ENCODE measurements around the gene SEC61G. TPM values are rescaled to one million over a fixed set of nuclear protein-coding genes. Genes with fewer than 3 reads are reported as not detected.

SEC61G gene
- total and polyA plus RNA-seq, 7 donors = 44.1 to 423 (median 67.8) TPM

DNA sequence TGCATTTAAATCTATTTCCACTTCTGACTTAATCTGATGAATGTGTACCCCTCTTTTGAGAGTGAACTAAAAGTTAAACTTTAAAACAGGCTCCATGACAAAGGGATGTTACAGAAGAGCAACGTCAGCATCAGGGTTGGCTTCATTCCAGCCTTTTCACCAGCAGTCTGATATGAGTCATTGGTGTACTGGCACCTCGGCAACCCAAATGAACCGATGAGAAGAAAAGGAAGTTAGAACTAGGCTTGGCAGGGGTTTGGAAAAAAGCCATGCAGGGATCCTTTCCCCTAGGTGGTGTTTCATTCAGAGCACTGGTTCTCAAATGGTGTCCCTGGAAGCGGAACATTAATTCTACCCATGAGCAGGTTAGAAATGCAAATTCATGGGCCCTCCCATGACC lies 53.6 kb downstream of the SEC61G start:
- TF ChIP-seq, protein P1, sequence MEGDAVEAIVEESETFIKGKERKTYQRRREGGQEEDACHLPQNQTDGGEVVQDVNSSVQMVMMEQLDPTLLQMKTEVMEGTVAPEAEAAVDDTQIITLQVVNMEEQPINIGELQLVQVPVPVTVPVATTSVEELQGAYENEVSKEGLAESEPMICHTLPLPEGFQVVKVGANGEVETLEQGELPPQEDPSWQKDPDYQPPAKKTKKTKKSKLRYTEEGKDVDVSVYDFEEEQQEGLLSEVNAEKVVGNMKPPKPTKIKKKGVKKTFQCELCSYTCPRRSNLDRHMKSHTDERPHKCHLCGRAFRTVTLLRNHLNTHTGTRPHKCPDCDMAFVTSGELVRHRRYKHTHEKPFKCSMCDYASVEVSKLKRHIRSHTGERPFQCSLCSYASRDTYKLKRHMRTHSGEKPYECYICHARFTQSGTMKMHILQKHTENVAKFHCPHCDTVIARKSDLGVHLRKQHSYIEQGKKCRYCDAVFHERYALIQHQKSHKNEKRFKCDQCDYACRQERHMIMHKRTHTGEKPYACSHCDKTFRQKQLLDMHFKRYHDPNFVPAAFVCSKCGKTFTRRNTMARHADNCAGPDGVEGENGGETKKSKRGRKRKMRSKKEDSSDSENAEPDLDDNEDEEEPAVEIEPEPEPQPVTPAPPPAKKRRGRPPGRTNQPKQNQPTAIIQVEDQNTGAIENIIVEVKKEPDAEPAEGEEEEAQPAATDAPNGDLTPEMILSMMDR (IDR thresholded peaks at IDR 0.05) = no peak
- ATAC-seq (no peak), DNase-seq (no peak)
- Histone ChIP-seq H3K9me3 (no peaks in the 10 kb centered on the region), H3K36me3 (ENCODE audit: insufficient read depth in 1 of 2, low read depth in 1 of 2) (no peaks in the 10 kb centered on the region), H3K27ac (no peak overlapping the region), H3K27me3 (ENCODE audit: insufficient read depth in 3 of 3, low read length in 2 of 3) (no peaks in the 10 kb centered on the region), H3K4me1 (no peaks in the 10 kb centered on the region), H3K4me3 (no peak overlapping the region)
- intact Hi-C loops (cut with DNase I) = no loop called here
- 30 to 31% (median 31%) methylated on average over 4 of the region's 4 CpGs for WGBS, 3 donors

DNA sequence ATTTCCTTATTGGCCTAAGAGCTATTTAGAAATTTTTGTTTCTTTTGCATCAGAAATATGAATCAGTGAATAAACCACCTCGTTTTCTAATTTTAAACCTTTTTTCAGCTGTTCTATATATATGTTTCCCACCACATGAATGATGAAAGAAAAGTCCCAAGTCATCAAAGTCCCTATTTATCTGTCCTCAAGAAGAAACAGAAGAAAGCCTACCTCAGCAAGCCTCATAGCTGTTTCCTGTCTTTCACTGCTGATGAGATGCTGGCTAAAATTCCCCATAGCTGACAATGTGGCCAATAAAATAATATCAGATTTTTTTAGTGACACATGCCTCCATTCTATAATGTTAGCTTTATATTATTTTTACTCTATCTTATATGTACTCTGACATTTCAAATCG lies 54.2 kb downstream of the SEC61G start:
- Histone ChIP-seq H3K4me3 (no peak overlapping the region), H3K4me1 (no peaks in the 10 kb centered on the region), H3K9me3 (no peaks in the 10 kb centered on the region), H3K36me3 (ENCODE audit: insufficient read depth in 1 of 2, low read depth in 1 of 2) (no peaks in the 10 kb centered on the region), H3K27me3 (ENCODE audit: insufficient read depth in 3 of 3, low read length in 2 of 3) (no peaks in the 10 kb centered on the region), H3K27ac (no peak overlapping the region)
- intact Hi-C loops (cut with DNase I) = no loop called here
- TF ChIP-seq, protein P1 (IDR thresholded peaks at IDR 0.05) = no peak
- no peak for ATAC-seq
- no peak for DNase-seq
- WGBS, 3 donors = 49 to 66% (median 51%) methylated on average over 2 of the region's 2 CpGs

Other genes with a start within 250 kb of the SEC61G start
- gene VSTM2A, start 216.8 kb downstream of the SEC61G start, total RNA-seq = not detected
- under 1 TPM in 1 of 3 donors, not detected in 2; 0.01 TPM for gene VSTM2A, start 216.8 kb downstream of the SEC61G start, polyA plus RNA-seq

Data from psoas muscle (tissue), 8 donors.